Stimulated activated CD4-positive, alpha-beta T cell treated with anti-CD3 and anti-CD28 coated beads, TNF-alpha, amount 100 ng/mL, for 48 hours (primary cell): ENCODE measurements around the gene OPCML.

Experiments
- DNase-seq, 3 donors: peaks; one replicate each; pipeline ENCODE4 v3.0.0-alpha.2; 2020; ENCODE audit warnings: low read depth in 3 of 3

The OPCML gene

GRCh38 chr11:133503776-133504175 is 28.5 kb downstream of the OPCML start:
- no peak for DNase-seq

- DNase-seq, result no peak
Observed at GRCh38 chr11:133503236-133503635, 29.1 kb downstream of the OPCML start.

GRCh38 chr11:133501643-133502539 is 30.4 kb downstream of the OPCML start:
- DNase-seq, result no peak

DNA sequence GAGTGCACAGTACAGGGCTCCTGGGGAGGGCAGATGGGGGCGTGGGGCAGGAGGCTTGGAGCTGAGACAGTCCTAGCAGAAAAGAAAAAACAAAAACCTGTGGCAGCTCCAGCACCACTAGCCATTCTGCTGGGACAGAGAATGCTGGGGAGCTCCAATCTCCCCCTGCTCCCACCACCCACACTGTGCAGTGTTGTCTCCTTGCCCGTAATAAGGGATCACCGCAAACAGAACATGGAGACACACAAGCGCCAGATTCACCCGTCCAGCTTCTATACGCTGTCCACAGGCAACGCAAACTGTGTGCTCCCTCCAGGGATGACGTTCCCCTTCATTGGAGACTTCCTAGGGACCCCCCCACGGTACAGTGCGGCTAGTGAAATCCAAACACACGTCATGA is 31.4 kb downstream of the OPCML start:
- no peak for DNase-seq

DNA sequence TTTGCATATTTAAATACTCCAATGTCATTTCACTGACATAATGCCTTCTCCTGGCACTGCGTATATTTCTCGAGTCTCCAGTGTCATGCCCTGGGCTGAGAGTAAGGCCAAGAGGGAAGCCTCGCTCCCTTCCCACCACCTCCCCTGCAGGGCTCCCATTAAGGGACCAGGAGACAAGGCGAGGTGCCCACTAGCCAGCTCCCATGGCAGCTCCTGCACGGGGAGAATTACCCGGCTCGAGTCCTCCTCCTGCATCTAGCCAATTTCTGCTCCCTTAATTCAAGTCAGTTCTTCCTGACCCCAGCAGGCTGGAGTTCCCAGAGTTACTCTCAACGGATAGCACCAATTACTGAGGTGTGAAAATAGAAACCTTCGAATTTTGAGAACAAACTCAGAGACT is 31.9 kb downstream of the OPCML start:
- no peak for DNase-seq

DNA sequence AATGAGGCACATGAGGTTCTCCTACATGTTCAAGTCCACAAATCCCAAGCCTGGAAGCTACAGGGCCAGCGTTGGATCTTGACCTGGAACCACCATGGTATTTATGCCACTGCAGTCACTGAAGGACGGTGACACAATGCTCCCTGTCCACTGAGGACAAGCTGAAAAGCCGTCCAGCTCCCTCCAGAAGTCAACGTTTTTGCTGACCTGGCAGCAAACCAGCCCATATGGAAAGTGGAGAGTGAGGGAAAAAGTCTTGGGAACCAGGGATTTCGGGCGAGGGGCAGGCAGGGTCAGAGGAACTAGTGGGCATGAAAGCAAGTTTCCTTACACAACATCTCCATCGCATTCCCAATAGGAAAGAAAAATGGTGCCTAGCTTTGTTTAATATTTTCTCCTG is 33.3 kb downstream of the OPCML start:
- no peak for DNase-seq

DNA sequence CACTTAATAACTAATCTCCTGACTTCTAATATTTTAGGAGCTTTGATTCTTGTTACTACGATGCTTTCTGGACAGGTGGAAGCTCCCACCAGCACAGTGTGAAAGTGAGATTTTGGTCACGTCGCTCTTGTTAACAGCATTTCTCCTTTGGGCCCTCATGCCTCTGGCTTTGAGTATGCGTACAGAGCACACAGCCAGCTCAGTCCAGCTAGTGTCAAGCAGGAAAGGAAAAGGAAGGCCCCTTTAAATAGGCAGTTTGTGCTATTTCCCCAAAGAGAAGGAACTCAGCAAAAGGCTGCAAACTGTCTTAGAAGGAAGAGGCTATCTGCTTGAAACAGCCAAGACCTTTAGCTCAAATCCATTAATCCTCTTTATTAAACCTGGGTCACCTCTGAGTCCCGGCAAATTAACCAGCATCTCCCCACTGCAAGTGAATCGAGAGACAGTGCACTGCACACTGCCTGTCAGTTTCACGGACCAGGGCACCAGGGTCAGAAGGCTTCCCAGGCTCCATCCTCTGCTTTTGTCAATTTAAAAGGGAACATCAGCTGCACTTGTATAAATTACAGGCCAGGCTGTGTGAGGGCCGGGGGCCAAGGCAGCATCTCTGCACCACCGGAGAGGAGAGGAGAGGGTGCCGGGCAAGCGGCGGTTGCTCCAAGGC is 34.7 kb downstream of the OPCML start:
- no peak for DNase-seq

DNA sequence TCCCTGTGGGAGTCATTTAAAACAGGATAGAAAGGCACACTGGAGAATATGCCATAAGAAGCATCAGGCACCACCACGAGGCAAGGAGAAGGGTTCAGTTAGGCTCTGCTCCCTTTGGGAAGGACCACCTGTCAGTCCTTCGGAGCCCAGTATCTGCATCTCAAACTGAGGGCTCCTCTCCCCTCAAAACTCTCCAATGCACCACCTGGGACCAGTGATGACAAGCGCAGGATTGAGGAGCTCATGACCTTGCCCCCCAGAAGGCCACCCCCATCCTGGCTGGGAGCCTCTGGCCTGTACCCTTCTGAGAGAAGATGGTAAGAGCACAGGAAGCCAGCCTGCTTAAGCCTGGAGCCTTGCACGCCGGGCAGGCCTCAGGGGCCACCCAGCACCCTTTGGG is 39.4 kb downstream of the OPCML start:
- no peak for DNase-seq

DNA sequence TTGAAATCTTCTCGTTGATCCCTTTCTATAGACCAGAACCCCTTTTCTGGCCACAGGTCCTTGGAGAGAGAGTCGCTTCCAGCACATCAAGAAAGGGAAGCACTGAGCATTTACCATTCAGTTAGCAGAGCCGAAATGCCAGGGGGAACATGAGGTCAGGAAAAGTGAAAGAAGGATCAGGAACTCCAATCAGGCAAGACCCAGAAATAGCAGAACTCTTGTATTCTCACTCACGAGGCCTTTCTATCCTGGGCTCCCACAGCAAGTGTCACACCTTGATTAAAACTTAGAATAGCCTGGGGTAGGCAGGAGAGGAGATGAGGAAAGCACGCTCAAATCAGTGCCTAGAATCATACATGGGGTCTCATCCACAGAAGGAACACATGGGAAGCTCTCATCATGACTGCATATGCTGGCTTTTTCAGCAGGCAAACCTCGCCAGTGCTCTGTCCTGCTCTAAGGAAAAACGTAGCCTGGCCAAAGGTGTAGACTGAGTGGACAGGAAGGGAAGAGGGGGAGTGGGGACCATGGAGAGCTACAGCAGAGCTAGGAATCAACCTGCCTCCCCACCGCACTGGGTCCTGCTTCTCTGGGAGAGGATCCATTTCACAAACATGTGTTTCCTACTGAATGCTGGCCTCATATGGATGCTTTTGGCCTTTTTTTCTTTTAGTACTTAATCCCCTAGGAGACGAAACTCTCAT is 40.5 kb downstream of the OPCML start:
- DNase-seq, result no peak

- no peak for DNase-seq
Observed at GRCh38 chr11:133480722-133481121, 51.6 kb downstream of the OPCML start.

DNA sequence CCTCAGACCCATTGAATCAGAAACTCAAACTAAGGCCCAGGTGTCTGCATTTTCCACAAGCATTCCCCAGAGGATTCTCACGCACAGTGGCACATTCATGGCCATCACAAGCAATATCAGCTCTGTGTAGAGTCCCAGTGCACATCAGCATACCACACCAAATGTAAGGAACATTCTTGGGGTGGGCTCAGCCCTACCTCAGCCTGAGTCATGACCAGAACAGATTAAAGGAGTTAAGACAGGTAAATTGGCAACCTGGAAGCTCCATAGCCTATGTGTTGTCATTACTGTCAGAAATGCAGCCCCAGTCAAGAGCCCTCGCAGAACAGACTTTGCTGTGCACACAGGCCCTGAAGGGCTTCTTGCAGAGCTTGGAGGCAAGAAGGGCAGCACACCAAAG is 53.1 kb downstream of the OPCML start:
- DNase-seq, result no peak

GRCh38 chr11:133477251-133477625 is 55.1 kb downstream of the OPCML start:
- DNase-seq, result no peak

- DNase-seq, result no peak
Observed at GRCh38 chr11:133476570-133477250, 55.6 kb downstream of the OPCML start.

DNA sequence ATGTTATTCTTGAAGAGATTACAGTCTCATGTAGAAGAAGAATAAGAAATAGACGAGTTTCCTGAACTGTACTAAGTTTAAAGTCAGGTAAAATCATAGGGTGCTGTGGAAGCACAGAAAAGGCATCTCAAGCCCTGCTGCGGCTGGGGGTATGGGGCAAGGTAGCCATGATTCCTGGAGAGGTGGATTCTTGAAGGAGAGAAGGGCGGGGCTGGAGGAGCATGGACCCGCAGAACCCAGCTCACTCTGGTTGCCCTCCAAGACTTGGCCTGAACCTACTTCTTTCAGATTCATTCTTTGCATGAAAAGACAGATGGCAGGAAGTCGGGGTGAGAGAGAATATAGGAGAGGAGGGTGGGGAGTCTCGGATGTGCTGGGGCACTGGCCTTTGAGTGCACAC is 57.8 kb downstream of the OPCML start:
- DNase-seq, result no peak

DNA sequence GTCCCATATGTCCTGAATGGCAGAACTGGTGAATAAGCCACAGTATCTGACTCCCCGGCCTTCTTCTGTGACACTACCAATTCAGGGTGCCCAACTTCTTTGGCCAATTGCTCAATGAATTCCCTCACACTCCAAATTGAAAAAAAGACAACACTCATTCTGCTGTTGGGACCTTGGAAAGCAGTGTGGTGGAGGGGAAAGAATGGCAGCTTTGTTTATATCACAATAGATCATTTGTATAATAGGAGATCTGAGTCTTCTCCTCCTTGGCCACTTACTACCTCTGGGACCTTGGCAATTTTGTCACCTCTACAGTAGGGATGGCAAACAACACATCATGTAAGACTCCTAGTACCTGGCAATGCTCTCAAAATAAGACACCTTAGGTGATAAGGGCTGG is 64.6 kb downstream of the OPCML start:
- no peak for DNase-seq

GRCh38 chr11:133443206-133443747 is 89.0 kb downstream of the OPCML start:
- DNase-seq, result no peak

DNA sequence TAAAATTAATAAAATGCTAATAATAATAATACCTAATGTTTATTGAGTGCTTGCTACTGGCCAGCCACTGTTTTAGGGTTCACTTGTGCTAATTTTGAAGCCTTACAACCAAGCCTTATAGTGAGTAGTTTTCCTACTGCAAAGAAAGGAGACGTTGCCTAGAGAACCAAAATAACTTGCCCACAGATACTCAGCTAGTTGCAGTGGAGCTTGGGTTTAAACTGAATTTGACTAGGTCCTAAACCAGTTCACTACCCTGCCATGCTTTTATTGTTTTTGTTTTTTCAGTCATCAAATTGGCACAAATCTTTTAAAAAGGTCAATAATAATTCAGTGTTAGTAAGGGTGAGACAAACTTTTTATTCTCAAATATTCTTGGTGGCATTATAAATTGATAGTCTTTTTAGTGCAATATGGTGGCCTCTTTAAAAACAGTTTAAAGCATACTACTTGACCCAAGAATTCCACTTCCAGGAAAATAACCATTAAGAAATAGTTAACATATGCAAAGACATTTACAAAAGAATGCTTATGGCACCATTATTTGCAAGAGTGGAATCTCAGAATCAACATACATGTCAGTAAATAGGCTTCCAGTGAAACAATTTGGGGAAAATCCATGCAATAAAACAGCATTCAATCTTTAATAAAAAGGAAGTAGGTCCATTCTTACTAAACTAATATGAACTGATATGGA is 90.2 kb downstream of the OPCML start:
- DNase-seq, result no peak

DNA sequence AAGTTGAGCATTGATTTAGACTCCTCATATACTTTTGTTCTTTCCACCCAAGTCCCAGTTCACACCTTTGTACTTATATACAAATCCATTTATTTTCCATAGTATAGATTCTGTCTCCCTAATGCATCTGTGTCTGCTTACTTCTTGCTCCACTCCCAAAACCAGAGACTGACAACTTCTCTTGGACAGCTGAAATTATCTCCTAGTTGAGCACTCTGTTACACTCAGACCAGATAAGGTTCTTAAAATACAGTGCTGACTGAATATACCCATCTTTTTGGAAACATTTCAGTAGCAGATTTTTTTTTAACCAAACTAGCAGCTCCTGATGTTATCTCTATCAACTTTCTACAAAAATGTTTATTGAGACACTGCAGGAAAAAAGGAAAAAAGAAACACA is 106.3 kb downstream of the OPCML start:
- no peak for DNase-seq

GRCh38 chr11:133425245-133425644 is 107.1 kb downstream of the OPCML start:
- no peak for DNase-seq

DNA sequence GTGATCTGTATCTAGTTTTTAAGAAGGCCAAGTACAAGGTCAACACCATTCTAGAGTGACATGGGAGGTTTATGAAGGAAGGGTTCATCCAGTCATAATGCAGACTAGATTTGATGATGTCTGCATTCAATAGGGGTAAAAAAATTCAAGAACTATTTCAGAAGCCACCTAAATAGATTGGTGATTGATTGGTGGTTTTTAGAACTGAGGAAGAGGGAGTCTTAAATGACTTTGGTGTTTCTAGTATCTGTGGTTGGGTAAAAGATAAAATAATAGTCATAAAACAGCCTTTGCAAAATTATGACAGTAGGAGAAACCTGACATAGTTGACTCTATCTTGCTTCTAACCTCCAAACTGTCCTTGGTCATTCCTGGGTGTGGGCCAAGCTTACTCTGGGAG is 114.1 kb downstream of the OPCML start:
- no peak for DNase-seq

DNA sequence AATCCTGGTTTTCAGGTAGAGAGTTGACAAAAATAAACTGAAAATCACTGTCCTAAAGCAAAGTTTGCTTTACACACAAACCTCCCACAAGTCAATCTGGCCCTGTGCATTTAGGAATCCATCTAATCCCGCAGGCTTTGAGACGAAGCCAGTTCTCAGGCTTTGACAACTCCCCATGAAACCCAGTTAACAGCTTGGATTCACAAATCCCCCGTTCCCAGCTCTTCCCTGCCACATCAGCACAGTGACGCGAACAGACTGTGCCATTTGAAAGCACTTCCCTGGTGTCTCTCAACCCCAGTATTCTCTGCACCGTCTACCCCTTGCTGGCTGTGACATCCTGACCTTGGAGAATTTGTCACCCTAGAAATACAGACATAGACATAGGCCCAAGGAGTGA is 117.8 kb downstream of the OPCML start:
- DNase-seq, result no peak
